ENCODE results near the gene LRP1-AS.
"Not testable (repeated sequence)": the region's sequence is repeated elsewhere in the genome, so short reads cannot be mapped to it uniquely, and the experiment has no call there.

LRP1-AS gene

DNA sequence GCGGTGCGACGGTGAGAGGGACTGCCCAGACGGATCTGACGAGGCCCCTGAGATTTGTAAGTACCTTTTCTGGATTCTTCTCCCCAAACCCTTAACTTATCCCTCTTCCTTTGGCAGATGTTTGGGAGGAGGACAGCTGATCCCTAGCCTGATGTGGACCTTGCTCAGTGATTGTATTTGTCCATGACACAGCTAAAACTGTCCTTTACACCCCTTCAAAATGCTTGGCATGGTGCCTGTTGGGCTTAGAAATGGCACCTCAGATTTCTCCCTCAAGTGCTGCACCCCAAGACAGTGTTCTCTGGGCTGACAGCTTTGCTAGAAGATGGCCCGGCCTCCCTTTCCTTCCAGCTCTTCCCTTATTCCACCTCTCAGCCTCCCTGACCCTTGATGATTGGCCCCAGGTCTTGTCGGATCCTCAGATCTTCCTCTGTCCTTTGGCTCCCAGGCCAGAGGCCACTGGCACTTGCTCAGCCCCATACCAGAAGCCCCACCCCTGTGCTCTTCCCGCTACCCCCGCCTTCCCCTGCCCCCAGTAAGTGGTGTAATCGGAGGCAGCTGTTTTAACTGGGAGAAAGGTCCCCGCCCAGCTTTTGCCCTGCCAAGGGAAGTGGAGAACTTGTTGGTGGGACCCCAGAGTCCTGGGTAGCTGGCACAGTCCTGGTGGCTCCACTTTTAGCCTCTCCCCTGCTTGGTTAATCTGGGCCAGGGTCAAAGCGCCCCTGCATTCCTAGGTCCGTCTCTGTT lies 8.7 kb downstream of the LRP1-AS start:
- no peak for DNase-seq

DNA sequence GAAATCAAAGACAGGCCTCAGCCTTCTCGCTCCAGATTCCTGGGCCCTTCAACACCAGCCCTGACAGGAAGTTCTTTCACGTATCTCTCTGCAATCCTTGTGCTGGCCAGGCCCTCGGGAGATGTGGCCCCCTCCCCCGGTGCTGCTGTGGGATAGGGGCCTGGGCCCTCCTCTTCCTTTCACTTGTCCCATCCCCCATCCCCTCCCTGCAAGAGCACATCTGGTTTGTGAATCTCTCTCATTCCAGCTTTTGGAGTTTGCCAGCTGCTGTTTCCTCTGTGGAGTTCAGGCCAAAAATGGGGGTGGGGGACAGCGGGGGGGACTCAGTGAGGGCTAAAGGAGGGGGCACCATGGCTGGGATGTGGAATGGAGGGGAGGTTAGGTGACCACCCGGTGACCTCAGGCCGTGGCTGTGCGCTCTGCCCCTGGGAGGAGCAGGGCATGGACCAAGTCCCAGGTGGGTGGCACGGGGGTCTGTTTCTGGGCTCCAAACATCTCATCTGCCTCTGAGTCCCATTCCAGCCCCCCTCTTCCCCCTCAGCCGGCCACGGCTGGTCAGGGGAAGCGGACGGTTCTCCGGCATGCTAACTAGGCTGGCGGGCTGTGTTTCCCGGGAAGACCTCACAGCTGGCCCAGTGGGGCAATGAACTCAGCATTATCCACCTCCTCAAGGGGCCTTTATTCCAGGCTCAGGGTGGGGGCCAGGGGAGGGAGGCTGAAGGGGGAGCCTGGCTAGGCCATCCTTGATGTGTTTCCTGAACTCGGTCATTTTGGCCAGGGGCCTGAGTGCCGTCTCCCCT lies 11.7 kb downstream of the LRP1-AS start:
- DNase-seq = no peak

DNA sequence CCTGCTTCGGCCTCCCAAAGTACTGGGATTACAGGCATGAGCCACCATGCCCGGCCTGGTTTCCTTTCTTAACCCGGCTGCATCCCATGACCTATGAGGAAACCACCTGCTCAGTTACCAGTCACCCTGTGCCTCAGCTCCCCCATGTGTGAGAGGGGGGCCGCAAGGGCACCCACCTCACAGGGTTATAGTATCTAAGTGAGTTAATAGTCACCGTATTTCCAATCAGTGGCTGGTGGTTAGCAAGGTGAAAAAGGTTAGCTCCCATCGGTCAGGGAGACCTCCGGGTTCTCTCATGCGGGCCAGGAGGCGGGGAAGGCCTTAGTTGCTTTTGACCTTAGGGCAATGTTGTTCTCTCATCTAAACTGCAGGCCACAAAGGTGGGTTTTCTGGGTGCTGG lies 12.5 kb downstream of the LRP1-AS start:
- no peak for DNase-seq

DNA sequence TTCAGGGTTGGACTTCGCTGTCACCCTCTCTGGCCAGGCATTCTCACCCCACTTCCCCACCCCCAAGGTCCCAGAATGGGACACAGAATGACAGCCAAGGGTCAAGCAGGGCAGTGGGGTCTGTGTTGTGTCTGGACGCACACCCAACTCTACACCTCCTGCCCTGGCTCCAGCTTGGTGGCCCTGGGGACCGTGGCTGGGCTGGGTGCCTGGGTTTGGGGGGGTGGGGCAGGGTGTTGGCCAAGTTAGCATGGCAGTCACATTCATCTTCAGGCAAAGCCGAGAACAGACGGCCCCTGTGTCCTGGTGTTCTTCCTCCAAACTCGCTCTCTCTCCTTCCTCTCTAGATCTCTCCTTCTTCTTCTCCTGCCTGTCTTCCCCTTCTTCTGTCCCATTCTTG lies 13.5 kb downstream of the LRP1-AS start:
- DNase-seq = no peak

DNA sequence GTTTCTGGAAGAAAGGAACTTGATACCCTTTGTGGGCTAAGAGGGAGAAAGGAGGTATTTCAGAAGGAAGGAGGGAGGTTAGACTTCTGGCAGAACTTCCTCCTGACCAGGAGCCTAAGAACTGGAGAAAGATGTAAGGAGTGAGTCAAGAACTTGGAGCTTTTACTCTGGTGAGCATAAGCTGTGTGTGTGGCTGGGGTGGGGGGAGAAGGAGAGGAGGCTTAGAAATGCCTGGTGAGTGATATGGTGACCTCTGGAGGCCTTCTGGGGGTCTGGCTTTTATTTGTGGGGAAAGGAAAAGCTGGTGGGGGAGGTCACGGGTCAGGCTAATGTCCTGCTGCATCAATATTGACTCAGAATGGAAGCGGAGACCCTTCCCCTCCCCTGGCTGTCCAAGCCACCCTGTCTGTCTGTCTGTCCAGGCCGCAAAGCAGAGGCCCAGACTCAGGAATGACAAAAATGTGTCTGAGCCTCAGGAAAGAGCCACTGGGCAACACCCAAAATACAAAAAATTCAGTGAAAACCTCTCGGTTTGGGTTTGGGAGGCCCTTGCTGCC lies 14.3 kb downstream of the LRP1-AS start:
- DNase-seq = no peak

DNA sequence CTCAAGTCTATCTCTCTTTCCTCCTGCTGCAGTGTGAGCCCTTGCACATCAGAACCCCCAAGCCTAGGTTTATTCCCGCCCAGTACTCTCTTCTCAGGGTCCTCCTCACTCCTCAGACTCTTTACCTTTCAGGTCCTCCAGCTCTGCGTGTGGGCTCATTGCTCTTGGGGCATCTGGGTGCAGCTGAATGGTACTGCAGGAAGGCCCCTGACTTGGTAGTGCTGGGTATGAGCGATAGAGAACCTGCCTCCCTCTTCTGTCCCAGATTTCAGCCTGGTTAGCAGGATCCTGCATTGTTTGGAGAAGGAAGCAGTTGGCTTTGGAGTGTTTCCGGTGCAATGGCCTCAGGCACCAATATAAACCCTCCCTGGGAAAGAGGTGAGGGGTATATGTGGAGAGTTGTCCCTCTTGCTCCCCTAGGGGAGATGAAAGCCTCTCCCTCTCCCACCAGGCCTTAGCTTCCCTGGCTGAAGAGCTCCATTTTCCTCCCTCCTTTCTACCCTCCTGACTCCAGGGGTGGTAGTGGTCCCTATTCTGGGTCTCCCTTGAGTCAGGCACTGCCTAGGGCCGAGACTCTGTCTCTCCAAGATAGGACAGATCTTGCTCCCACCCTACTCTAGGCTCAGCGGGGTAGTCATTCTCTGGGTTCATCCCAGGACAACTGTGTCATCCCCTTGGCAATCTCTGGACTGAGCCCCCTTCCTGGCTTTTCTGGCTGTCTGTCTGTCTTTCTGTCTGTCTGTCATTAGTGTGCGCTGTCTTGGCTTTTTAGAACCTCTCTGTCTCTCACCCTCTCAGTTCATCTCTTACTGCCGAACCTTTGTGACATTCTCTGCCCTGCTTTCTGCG lies 15.3 kb downstream of the LRP1-AS start:
- DNase-seq = no peak

DNA sequence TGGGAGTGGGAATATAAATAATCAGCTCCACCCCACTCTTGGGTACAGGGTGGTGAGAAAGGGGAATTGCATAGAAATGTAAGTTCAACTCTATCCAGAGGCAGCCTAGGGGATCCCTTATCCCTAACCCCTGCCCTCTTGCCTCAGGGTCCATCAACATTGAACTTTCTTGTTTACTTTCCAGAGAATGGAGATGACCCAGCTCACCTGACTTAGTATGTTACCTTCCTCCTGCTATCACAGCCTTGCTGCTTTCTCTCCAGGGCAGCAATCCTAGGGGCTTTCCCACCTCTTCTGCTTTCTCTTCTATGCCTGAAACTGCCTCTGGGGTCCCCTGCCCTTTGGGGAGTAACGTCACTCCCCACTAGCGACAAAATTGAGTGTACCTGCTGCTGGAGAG lies 16.5 kb downstream of the LRP1-AS start:
- no peak for DNase-seq

DNA sequence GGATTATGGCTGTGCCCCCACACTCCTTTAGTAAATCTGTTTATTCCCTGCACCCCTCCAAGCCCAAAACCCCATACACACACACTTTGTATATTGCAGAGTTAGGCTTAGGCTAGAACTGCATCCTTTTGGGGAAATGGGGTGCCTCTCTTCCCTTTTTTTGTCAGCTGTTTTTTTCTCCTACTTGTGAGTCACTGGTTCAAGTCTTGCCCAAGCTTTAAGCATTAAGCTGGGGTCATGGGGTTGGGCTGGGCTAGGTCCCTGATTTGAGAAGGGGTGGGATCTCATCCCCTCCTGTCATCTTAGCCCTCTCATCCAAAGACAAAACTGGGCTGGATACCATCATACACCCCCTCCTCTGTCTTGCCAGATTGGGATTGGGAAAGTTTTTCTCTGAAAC lies 17.5 kb downstream of the LRP1-AS start:
- DNase-seq = no peak

DNA sequence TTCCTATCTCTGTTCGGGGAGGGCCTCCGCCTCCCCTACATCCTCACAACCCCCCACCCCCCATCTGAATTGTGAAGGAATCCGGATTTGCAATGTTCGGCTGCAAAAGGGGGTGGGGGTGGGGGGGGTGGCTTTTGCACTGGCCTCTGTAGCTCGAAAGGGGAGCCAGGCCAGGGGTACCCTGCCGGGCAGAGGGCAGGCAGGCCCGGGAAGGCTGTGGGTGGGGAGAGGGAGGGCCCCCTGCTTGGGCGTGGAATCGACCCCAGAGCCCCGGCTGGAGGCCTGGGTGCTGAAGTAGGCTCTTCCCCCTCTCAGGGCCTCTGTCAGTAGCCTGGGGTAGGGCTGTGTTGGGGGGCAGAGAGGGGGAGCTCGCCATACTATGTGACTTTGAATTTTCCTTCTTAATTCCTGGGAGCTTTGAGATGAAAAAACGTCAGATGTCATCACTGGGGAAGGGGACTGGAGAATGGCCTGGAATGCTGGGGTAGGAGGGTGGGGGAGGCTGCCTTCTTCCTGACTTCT lies 18.0 kb downstream of the LRP1-AS start:
- no peak for DNase-seq

DNA sequence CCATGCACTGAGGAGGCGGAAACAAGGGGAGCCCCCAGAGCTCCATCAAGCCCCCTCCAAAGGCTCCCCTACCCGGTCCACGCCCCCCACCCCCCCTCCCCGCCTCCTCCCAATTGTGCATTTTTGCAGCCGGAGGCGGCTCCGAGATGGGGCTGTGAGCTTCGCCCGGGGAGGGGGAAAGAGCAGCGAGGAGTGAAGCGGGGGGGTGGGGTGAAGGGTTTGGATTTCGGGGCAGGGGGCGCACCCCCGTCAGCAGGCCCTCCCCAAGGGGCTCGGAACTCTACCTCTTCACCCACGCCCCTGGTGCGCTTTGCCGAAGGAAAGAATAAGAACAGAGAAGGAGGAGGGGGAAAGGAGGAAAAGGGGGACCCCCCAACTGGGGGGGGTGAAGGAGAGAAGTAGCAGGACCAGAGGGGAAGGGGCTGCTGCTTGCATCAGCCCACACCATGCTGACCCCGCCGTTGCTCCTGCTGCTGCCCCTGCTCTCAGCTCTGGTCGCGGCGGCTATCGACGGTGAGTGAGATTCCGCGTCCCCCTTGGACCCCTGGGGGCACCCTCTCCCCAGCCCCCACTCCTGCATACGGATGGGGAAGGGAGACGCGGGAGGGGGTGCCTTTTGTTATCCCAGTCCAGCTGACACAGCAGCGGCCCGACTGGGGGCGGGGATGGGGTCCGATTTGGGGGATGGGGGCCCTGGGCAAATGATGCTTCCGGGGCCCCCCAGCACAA lies 18.7 kb downstream of the LRP1-AS start:
- no peak for DNase-seq

DNA sequence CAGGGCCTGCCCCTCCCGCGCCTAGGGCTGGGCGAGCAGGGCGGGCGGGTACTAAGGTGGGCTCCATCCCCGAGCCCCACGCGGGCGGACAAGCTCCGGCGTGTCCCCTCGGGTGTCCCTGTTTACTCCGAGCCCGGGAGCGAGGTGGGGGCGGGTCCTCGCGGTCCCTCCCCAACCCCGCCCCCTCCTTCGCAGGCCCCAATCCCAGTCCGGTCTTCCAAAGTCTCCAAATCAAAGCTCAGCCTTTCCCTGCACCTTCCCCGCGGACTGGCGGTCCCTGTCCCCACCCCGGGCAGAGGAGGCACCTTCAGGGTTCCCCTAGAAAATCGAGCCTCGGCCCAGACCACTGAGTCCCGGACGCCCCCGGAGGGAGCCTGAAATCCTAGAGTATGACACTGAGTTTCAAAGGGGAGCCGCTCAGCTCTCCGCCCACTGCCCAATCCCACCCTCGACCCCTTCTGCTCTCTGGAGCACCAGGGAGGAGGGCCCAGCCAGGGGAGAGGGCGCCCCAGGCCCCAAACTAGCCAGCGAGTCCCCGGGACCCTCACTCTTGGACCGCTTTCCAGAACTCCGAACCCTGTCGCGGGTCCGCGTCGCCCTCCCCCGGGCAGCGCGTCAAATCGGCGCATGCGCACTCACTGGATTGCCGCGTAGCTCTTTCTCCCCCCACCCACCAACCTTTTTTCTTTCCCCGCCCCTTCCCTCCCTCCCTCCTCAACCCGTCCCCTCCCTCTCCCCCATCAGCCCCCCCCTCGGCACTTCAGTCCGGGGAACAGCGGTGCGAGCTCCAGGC lies 19.5 kb downstream of the LRP1-AS start, which contains the start of gene LRP1:
LRP1 (plus strand) TSS at position 758 of the 793 bp plus-strand sequence. CDS start 482 bp downstream, outside the sequence.
- peak; percentile 68 to 69 for DNase-seq

DNA sequence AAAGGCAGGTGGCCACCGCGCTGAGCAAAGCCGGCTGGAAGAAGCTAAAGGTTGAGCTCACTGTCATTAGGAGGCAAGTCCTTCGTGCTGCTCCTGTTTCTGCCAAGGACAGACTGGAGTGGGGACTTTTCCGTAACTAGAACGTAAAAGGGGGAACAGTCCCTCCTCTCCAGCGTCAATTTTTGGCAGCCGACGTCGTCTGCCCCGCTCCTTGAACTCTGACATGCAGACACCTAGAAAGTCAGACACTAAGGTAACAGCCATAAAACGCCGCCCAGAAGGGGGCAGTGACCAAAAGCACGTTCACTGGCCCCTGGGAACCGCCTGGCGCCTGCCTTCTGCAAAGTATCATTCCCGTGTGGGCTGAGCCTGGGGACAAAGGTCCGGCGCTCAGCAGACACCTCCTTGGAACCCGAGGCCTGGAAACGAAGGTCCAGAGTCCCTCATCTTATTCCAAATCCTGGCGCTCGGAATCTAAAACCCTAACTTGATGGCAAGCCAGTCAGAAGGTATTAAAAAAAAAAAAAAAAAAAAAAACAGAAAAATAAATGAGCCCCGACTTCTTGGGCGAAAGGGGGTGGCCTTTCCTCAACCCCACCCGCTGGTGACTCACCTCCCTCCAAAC lies 20.2 kb downstream of the LRP1-AS start:
- peak; percentile 18 to 33 for DNase-seq

DNA sequence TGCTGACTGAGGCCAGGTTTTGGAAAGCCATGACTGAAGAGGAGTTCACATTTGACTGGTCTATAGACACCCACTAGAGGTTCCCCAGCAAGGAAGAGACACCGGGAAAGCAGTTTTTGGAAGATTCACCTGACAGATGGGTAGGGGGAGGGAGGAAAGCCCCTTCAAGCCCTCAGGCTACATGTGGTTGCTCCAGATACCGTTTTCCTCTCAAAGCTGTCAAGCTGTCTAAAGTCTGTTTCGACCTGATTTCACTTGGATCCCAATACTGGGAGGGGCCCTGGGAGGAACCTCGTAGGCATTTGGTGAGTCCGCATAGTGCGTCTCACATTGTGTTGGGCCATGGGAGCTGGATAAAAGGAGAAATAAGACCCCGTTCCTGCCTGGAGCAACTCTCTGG lies 20.9 kb downstream of the LRP1-AS start:
- DNase-seq = no peak

DNA sequence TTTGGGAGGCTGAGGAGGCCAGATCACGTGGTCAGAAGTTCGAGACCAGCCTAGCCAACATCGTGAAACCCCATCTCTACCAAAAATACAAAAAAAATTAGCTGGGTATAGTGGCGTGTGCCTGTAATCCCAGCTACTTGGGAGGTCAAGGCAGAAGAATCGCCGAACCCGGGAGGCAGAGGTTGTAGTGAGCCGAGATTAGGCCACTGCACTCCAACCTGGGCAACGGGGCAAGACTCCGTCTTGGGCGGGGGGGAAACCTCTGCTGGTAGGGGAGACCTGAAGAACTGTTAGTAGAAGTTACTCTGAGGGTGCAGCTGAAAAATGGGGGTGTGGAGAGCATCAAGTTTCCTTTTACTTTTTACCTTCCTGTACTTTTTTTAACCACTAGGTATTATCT lies 21.4 kb downstream of the LRP1-AS start:
- no peak for DNase-seq

DNA sequence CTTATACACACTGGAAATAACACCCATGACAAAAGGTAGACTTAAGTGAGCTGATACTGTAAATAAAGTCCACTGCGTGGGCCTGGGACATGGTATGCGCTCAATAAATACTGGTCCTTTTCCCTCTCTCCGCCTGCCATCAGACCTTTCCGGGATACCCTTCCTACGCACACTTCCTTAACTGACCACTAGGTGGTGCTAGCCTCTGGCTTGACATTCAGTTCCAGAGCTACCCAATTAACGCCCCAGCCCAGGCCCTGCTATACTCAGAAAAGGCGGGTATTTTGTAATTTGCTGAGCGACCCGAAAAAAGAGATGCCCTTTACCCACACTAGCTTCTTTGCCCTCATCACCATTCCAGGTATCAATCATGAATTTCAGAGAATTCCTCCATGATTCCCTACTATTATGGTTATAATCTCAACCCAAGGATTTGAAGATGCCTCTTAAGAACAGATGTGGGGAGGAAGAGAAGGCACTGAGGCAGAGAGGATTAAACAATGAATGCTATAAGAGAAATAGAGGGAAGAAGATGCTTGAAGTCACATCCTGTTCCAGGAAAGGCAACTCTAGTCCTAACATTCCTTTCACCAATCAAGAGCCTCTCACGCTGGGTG lies 23.1 kb downstream of the LRP1-AS start:
- DNase-seq = peak; percentile 75 to 80

DNA sequence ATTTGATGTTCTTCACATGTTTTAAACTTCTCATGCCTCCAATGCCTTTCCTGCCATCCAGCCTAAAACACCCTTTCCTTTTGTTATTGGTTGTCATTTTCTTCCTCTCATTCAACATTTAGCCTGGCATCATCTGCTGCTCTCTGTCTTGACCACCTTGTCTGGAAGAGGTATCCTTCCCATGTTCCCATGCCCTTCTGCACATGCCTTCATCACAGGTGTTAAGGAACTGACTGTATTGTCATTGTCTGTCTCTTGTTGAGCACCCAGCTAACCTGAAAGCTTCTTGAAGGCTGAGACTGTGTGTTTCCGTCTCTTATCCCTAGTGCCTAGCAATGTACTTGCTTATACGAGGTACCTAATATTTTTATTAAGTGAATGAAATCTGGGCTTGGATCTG lies 23.6 kb downstream of the LRP1-AS start:
- DNase-seq = no peak

DNA sequence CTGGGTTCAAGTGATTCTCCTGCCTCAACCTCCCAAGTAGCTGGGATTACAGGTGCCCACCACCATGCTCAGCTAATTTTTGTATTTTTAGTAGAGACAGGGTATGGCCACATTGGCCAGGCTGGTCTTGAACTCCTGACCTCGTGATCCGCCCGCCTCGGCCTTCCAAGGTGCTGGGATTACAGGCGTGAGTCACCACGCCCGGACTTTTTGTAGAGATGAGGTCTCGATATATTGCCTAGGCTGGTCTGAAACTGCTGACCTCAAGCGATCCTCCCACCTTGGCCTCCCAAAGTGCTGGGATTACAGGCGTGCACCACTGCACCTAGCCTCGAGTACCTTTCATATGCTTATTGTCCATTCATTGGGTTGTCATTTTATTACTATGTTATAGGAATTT lies 26.7 kb downstream of the LRP1-AS start:
- DNase-seq = not testable (repeated sequence)

DNA sequence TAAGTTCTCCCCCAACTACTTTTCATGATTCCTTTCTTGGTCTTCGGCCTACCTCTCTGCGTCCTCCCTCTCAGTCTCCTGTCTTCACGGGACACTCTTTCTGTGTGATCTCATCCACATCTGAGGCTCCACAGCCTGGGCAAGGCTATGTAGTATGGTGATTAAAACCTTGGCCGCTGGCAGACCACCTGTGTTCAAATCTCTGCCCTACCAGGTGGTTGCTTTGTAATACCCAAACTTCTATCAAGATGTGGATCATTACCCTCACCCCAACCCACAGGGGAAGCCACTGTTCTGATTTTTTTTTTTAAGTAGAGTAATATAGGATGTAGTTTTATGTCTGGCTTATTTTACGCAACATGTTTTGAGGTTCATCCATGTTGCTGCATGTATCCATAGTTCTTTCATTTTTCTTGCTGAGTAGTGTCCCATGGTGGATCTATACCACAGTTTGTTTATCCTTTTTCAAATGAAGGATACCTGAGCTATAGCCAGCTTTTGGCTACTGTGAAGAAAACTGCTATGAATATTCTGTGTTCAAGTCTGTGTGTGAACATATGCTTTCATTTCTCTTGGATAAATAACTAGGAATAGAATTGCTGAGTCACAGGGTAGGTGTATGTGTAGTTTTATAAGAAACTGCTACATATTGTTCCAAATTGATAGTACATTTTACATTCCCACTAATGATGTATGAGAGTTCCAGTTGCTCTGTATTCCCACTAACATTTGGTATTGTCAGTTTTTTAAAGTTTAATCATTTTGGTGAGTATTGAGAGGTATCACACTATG lies 27.9 kb downstream of the LRP1-AS start:
- DNase-seq = no peak

DNA sequence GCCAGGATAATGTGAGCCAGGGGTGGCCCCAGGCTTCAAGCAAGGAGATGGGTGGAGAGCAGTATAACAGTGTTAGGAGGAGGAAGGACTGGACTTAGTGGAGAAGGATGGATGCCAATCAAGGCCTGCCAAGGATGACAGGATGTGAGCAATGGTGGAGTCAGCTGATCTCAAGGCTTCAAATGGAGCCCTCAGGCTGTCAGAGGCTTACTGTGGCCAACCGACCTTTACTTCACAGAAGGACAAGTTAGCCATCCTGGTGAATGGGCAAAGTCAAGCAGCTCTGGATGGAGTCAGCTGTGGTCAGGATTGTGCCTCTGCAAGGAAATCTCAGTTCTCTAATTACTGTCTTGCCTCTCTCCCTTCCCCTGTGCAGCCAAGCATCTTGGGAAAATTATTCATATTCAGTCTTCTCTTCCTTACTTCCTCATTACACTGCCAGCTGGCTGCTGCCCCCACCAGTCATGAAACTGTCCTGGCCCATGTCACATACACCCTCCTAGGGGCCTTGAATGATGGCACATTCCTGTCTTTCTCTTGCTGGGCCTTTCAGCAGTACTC lies 28.6 kb downstream of the LRP1-AS start:
- DNase-seq = no peak
